Activated naive CD4-positive, alpha-beta T cell treated with Interleukin-2 at 50 U/mL for 16 hours (primary cell): Measurements from ENCODE around the gene DYNLT5.
"Not testable (repeated sequence)": the region's sequence is repeated elsewhere in the genome, so short reads cannot be mapped to it uniquely, and the experiment has no call there.

ENCODE experiments used
- DNase-seq: peaks from one replicate; pipeline ENCODE4 v3.0.0-alpha.2; 2020

The DYNLT5 gene

DNA sequence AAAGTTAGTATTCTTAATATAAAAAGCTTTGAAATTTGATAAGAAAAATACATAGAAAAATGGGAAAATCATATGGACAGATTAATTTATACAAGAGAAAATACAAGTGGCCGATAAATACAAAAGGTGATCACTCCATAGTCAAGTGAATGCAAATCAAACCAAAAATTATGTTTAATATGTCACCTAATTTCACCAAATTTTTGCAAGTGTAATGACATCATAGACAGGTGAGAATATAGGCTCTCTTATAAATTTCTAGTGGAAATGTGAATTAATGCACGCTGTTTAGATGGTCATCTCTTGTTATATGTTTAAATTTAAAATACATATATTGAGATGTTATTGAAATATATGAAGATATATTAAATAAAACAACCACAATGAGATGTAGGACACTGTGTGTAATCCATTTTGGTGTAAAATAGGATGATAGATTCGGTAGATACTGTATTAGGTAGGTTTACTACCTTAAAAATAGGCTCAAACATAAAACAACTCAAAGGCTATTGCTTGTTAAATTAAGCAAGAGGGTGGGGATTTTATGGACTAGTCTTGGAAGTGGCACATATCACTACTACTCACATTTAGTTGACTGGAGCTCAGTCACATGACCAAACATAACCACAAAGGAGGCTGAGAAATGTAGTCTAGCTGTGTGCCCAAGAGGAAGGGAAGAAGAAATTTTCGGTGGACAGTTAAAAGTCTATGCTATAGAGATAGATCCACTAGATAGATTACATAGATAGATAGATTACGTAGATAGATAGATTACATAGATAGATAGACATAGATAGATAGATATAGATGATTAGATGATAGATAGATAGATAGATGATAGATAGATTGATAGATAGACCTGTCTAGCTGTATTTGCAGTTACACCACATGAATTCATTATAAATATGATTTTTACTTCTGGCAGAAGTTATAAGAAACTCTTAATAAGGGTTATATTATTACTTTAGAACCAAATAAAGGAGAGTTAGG is 39.7 kb downstream of the DYNLT5 start:
- DNase-seq: no peak

DNA sequence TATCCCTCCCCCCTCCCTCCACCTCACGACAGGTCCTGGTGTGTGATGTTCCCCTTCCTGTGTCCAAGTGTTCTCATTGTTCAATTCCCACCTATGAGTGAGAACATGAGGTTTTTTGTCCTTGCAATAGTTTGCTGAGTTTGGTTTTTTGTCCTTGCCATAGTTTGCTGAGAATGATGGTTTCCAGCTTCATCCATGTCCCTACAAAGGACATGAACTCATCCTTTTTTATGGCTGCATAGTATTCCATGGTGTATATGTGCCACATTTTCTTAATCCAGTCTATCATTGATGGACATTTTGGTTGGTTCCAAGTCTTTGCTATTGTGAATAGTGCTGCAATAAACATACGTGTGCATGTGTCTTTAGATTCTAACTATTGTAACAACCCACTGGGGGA is 43.6 kb downstream of the DYNLT5 start:
- DNase-seq: not testable (repeated sequence)

GRCh38 chr1:66809245-66809644 is 57.0 kb downstream of the DYNLT5 start:
- DNase-seq: no peak

DNA sequence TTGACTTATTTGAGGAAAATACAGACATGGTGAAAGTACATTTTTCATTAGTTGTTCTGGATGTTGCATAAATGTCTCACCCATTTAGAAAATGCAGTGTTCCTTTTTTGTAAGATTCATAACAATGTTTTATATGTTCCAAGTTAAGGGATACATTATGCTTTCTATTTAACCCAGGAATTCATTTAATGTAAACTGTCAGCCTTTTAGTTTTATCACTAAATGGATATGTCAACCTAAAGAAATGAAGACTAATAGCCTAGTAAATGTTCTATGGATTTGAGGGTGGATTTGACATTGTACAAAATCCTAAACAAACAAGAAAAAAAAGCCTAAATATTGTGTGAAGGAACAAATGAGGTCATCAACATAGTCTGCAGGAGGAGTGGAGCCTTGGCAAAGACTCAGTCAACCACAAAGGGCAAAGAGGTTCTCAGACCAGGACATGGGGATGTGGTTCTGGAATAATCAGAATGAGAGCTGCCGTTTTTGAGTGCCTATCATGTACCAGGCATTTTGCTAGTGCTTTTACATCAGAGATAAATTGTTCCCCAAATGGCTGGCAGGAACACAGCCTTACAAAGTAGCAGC is 57.6 kb downstream of the DYNLT5 start:
- no peak for DNase-seq

DNA sequence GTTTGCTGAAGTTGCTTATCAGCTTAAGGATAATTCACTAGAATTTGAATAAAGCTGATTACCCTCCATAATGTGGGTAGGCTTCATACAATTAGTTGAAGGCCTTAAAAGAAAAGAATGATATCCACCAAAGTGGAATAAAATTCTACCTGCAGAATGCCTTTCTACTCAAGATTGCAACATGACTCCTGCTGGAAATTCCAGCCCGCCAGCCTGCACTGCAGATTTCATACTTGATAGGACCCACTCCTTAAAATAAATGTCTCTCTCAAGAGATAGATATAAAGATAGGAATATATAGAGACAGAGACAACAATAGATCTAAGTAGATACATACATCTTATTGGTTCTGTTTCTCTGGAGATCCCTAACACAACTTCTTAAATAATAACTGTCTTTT is 72.5 kb downstream of the DYNLT5 start:
- DNase-seq: no peak
